ENCODE data around the gene OSBPL1A.
A peak's percentile ranks its signal among the peaks of the same experiment; 100 is the strongest.

DNA sequence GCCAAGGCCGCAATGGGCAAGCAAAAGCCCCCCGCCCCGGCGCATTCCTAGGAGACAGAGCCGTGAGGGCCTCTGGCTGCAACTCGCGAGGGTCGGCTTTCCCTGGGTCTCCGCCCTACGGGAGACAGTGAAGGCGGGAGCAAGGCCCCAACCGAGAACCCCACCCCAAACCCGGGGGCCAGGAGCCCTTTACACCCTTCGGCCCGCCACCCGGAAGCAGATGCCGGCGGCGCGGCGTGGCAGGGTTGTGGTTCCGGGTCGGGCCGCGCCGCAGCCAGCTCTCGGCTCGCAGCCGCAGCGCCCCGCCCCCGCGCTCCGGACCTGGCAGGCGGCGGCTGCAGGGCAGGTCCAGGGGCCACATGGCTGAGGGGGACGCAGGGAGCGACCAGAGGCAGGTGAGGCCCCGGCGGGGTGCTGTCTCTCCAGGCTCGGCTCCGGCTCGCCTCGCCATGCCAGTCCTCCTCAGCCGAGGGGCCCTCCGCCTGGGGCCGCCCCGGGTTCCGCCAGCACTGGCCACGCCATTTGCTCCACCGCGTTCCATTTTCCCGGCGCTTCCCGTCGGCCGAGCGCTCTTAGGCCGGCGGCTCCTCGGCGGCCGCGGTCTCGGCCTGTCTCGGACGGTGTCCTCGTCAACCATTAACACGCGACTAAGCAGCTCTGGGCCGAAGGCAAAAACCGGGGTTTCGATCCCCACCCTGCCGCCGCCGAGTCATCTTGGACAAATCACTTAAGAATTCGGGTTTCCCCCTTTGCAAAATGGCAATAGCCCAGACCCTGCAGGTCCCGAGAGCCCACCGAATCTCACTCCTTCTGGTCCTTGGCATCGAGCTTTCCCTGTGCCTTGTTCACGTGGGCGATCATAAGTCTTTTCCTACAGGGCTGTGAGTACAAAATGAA is 29.0 kb upstream of the OSBPL1A start, which contains the start of gene IMPACT:
- TF ChIP-seq CTCF (IDR thresholded peaks at IDR 0.05) = no peak
- TF ChIP-seq POLR2AphosphoS5 (IDR thresholded peaks at IDR 0.05; ENCODE audit: low read depth, low read length) = peak; percentile 72
- TF ChIP-seq, protein P1, sequence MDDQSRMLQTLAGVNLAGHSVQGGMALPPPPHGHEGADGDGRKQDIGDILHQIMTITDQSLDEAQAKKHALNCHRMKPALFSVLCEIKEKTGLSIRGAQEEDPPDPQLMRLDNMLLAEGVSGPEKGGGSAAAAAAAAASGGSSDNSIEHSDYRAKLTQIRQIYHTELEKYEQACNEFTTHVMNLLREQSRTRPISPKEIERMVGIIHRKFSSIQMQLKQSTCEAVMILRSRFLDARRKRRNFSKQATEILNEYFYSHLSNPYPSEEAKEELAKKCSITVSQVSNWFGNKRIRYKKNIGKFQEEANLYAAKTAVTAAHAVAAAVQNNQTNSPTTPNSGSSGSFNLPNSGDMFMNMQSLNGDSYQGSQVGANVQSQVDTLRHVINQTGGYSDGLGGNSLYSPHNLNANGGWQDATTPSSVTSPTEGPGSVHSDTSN (IDR thresholded peaks at IDR 0.05) = 0 out of 2 replicates have a peak, but pooled peaks have one; percentile 2
- no peak for TF ChIP-seq NFIC (IDR thresholded peaks at IDR 0.05; ENCODE audit: borderline replicate concordance)
- TF ChIP-seq GATA2 (CRISPR knock-in tag; IDR thresholded peaks at IDR 0.05) = no peak
- no peak for TF ChIP-seq EZH2phosphoT487 (IDR thresholded peaks at IDR 0.05; ENCODE audit: borderline replicate concordance, low read depth)
- TF ChIP-seq YY1 (IDR thresholded peaks at IDR 0.05; ENCODE audit: low read depth) = peak; percentile 66; the same call in 1 of the 2 replicates
- no peak for TF ChIP-seq RAD21 (IDR thresholded peaks at IDR 0.05; ENCODE audit: low read length)
- peak; percentile 94 for TF ChIP-seq GABPA (IDR thresholded peaks at IDR 0.05; ENCODE audit: low read depth)
- peak; percentile 52 for TF ChIP-seq TAF1 (IDR thresholded peaks at IDR 0.05; ENCODE audit: borderline replicate concordance, low read depth, low read length)
- TF ChIP-seq, protein P2, sequence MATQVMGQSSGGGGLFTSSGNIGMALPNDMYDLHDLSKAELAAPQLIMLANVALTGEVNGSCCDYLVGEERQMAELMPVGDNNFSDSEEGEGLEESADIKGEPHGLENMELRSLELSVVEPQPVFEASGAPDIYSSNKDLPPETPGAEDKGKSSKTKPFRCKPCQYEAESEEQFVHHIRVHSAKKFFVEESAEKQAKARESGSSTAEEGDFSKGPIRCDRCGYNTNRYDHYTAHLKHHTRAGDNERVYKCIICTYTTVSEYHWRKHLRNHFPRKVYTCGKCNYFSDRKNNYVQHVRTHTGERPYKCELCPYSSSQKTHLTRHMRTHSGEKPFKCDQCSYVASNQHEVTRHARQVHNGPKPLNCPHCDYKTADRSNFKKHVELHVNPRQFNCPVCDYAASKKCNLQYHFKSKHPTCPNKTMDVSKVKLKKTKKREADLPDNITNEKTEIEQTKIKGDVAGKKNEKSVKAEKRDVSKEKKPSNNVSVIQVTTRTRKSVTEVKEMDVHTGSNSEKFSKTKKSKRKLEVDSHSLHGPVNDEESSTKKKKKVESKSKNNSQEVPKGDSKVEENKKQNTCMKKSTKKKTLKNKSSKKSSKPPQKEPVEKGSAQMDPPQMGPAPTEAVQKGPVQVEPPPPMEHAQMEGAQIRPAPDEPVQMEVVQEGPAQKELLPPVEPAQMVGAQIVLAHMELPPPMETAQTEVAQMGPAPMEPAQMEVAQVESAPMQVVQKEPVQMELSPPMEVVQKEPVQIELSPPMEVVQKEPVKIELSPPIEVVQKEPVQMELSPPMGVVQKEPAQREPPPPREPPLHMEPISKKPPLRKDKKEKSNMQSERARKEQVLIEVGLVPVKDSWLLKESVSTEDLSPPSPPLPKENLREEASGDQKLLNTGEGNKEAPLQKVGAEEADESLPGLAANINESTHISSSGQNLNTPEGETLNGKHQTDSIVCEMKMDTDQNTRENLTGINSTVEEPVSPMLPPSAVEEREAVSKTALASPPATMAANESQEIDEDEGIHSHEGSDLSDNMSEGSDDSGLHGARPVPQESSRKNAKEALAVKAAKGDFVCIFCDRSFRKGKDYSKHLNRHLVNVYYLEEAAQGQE (IDR thresholded peaks at IDR 0.05; ENCODE audit: low read depth, low read length) = no peak
- TF ChIP-seq, protein P3, sequence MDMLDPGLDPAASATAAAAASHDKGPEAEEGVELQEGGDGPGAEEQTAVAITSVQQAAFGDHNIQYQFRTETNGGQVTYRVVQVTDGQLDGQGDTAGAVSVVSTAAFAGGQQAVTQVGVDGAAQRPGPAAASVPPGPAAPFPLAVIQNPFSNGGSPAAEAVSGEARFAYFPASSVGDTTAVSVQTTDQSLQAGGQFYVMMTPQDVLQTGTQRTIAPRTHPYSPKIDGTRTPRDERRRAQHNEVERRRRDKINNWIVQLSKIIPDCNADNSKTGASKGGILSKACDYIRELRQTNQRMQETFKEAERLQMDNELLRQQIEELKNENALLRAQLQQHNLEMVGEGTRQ (IDR thresholded peaks at IDR 0.05; ENCODE audit: borderline replicate concordance, low read depth, low read length) = no peak
- TF ChIP-seq RXRA (IDR thresholded peaks at IDR 0.05; ENCODE audit: borderline replicate concordance, low read depth) = no peak

All from SK-N-SH (cell line).